GM21360 (cell line): Measurements from ENCODE around the gene PCK2.

Experiments
- ATAC-seq: cut with Tn5 transposase; IDR thresholded peaks from one replicate; pipeline ENCODE4 v1.9.1; 2021; ENCODE audit warnings: mild to moderate bottlenecking, moderate library complexity; ENCODE audit not compliant: unreplicated experiment

The PCK2 gene

DNA sequence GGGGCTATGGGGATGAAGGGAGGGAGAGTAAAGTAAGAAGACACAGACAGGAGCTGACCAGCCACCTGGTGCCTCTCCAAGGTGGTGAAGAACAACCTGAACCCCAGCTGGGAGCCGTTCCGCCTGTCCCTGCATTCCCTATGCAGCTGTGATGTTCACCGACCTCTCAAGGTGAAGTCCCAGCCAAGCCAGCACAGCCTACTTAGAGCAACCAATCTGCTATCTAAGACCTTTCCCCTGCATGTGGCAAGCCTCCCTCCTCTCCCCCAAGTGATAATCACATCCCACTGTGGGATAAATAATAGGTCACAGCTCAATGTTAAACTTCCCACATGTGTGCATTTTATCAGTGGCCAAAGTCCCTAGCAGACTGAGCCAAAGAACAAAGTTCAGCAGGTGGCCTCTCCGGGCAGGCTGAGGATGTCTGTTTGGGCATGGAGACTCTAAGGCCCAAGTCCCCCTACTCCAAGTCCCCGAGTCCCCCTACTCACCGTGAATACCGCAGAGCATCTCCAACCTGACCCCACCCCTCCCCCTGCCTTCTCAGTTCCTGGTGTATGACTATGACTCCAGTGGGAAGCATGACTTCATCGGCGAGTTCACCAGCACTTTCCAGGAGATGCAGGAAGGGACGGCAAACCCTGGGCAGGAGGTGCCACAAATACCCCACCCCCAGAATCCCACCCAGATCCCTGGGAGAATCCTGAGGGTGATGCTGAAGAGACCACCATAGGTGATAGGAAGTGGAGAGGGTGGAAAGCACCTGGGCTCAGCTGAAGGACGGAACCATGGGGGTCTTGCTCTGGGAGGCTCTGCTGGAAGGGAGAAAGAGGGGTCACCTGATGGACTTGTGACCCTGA lies 19.3 kb upstream of the PCK2 start:
- ATAC-seq, result no peak

DNA sequence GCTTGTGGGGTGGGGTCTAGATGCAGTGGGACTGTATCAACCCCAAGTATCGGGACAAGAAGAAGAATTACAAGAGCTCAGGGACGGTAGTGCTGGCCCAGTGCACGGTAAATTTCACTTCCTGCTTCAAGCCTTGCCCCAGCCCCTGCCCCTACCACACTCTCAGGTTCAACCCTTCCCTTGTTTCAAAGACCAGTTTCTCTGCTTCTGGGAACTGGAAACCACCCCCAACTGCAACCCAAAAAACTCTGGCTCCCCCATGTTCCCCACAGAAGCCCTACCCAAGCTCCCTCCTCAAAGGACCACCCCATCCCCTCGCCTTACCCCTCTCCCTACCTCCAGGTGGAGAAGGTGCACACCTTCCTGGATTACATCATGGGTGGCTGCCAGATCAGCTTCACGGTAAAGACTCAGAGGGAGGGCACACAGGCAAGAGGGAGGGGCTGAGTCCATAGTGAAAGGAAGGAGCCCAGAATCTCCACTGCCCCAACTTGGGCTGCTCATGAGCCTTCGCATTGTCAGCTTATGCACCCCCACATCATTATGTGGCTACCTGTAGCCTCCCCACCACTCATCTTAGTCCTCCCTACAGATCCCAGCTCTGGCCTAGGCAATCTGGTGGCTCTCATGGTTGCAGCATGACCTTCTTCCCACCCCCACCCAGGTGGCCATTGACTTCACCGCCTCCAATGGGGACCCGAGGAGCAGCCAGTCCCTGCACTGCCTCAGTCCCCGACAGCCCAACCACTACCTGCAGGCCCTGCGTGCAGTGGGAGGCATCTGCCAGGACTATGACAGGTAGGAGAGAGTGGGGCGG lies 18.4 kb upstream of the PCK2 start:
- ATAC-seq, result no peak

DNA sequence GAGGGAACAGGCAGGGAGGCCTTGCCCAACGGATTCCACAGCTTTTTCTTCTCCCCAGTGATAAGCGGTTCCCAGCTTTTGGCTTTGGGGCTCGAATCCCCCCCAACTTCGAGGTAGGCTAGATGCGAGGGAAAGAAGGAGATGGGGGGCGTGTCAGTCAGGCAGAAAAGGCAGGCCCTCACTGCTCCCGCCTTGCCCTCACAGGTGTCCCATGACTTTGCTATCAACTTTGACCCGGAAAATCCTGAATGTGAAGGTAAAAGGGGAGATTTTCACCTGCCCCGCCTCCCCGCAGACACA lies 17.9 kb upstream of the PCK2 start:
- ATAC-seq, result no peak

DNA sequence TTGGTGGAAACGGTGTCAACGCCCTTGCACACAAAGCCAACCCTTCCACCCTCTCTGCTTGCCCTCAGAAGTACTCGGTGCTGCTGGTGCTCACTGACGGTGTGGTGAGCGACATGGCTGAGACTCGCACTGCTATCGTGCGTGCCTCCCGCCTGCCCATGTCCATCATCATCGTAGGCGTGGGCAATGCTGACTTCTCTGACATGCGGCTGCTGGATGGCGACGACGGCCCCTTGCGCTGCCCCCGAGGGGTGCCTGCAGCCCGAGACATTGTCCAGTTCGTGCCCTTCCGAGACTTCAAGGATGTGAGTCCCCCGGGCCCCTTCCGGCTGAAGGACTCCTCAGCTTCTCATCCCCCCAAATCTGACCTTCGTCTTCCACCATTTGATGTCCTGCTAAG lies 17.0 kb upstream of the PCK2 start:
- ATAC-seq, result no peak

DNA sequence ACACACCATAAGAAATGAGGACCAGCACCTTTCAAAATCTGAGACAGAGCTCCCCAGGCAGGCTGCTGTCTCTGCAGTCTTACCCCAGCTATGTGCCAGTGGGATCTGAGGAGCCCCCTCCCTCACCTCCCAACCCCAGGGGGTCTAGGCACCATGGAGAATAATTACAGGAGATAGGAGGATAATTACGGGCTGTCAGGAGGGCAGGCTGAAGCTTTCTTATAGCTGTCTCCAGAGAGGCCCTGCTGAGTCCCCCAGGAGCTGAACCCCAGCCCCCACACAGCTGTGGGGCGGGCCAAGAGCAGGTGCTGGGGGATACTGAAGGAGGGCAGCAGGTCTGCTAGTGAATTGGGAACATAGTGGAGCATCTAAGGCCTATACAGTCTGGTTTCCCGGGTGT lies 16.0 kb upstream of the PCK2 start:
- ATAC-seq, result no peak

DNA sequence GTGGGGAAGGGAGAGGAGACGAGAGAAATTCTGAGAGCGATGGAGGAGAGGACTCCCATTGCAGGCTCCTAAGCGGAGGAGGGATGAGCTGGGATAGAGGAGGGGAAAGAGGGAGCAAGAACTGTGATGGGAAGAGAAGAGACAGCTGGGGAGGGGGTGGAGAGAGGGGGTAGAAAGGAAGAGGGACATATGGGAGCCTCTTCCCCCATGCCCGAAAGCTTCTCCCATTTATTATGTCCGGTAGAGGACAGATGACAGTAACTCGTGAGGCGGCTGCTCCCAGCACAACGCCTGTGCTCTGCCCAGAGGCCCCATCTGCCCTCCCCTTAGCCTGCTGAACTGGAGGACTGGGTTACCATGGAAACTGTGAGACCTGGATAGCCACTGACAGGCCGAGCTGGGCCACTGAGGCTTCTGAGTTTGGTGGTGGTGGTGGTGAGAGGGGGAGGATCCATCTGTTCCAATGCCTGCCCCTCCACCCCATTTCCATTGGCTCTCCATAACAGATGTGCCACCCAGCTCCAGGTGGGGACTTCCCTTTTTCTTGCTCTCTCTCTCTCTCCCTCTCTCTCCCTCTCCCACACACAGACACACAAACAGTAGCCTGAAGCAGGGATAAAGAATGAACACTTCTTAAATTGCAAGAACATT lies 14.5 kb upstream of the PCK2 start:
- no peak for ATAC-seq

DNA sequence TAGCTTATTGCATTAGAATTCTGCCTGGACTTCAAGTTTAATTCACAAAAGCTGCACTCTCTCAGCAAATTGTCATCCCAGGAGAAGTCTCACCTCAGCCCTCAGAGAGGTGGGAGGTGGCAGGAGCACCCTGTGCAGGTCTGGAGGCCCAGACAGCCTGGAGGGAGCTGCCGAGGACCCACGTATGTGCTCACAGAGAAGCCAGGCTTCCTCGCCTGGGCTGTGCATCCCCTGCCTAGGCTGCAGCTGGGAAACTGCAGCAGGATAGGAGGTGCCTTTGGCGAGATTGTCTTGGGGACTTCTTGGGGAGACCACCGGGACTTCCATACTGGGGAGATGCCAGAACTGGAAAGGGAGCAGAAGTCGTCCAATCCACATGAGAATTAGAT lies 14.0 kb upstream of the PCK2 start:
- no peak for ATAC-seq

DNA sequence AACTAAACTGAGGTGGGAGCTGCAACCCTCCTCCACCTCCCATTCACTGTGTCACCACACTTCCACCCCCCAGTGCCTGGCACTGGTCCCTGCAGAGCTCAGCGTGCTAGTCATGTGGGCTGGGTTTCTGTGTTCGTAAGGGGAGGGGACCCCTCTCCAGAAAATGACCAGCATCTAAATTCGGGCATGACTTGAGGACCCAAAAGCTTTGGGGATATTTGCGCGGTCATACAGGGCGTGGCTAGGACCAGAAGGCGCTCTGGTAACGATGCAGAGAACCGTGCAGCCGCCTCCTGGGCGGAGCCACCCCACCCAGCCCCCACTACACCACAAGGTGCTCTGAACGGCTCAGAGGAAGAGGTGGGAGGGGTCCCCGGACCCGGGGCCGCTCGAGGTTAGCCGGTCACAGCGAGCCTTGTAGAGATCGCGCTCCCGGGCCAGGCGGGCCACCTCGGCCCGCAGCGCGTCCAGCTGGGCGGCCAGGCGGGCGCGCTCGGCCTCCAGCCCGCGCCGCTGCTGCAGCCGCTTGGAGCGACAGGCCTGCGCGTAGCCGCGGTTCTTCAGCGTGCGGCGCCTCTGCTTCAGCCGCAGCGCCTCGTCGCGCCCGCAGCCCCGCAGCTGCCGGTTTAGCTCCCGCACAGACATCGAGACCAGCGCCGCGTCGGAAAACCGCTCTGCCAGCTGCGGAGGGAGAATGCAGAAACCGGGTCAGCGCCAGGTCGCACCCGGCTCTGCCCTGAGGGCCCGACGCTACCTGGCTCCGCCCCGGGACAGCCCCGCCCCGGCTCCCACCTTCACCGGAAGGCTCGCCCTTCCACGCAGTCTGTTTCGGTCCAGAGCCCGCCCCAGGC lies 13.0 kb upstream of the PCK2 start:
- ATAC-seq, result peak; percentile 85

DNA sequence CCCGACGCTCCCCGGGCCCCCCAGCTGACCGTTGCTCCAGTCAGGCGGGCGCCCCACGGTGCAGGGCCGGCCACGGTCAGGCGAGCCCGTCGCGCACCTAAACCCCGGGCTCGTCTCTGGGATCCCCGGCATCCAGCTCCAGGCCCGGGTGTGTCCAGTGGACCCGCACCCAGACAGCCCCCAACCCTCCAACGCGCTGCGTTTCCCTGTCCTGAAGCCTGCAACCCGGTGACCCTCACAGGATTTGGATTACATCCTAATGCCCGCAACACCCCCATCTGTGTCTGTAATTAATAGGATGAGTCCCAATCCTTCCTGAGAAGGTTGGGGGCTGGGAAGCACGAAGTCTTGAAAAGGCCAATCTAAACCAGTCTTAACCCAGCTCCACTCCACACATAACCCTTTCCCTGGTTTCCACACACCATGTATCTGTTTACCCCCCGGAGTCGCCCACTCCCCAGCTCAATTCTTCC lies 12.3 kb upstream of the PCK2 start:
- ATAC-seq, result no peak

DNA sequence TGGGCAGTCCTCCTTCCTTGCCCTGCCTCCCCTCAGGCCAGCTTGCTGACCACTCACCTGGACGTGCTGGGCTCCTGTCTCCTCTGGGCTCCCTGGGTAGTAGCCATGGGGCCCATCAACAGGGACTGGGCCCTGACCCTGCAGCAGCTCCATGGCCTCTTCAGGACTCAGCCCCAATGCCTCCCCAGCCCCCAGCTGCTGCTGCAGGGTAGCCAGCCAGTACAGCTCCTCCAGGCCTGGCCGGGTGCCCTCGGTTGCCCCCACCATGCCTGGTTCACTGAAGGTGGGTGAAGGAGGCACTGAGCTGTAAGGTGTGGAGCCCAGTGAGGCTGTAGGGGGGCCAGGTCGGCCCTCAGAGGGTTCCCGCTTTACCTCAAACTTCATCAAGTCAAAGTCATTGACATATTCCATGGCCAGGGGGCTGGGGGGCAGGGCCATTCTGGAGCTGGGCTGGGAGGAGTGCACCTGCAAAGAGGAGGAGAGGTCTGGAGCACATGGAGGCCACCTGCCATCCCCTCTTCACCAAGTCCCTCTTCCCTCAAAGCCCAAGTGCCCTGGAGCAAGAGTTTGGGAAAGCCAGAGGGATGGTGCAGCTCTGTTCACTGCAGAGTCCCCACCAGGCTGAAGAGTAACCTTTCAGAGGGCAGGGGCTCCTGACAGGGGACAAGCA lies 11.6 kb upstream of the PCK2 start:
- no peak for ATAC-seq

DNA sequence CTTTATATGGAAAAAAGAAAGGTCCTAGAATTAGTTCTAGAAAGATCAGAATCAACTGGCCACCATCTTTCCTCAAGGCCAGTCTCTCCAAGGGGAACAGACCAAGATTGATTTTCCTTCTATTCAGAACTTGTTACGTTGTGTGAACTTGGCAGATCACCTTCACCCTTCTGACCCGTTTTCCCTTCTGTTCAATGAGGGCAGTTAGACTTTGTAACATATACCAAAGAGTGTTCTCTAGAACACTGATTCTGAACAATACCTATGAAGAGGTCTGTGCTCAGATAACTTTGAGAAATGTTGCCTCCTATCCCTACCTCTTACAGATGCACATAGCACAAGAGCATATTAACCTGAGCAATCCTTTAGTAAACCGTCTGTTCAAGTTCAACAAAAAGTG lies 10.6 kb upstream of the PCK2 start:
- ATAC-seq, result no peak

DNA sequence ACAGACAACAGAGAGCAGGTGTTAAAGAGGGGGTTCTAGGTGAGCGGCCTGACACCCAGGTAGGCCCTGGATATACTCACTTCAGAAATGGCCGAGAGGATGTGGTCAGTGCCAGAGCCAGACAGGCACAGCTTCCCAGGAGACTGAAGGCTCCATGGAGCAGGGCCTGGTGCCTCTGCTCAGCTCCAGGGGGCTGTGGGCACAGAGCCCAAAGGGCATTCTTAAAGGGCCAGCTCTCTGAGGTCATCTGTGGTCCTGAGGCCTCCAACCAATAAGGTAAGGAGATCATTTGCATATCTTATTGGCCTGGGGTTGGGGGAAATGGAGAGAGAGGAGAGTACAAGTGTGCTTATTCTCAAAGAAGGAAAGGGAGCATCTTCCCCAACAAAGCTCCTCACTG lies 9.7 kb upstream of the PCK2 start:
- ATAC-seq, result no peak

DNA sequence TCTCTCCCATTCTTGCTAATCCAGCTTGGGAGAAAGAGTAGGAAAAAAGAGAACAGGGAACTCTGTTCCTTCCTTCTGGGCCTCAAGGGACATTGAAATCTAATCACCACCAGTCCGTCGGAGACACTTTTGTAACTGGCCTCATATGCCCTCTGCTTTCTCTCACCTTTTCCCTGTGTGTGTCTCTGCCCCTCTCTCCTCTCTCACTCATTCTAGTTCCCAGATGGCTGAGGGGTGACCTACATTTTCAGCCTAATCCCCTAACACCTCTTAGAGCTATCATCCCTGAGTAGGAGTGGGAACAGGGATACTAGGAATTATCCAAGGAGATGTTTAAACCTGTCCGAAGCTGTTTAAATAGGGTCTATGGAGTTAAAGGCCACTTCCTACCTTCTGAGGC lies 8.9 kb upstream of the PCK2 start:
- no peak for ATAC-seq

DNA sequence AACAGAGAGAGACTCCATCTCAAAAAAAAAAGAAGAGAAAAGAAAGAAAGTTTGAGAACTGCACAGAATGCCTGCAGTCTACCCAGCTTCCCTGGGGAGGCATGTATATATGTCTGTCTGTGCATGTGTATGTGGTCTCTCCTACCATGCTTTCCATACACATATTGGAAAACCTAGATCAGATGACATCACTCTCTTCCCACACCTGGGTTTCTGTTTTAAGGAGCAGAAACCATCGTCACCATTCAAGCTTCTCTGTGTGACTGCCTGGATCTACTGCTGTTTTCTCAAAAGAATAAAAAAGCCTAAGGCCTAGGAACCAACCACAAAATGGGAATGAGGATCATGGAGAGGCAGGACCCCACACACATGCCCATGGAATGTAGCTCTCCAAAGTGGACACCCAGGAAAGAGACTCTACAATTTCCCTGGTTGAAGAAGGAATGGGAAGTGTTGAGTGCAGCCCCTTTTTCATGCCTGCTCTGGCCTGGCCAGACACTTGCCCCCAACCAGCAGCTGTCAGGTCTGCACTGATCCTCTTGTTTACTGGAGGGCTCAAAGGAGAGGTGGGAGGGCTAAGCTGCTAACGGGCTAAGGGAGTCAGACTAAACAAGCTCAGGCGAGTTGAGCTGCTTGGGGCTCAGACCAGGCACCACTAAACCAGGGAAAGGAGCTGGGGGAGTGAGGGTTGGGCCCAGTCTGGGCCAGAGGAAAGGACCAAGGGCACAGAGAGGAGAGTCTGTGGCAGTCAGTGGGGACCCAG lies 7.7 kb upstream of the PCK2 start:
- no peak for ATAC-seq

DNA sequence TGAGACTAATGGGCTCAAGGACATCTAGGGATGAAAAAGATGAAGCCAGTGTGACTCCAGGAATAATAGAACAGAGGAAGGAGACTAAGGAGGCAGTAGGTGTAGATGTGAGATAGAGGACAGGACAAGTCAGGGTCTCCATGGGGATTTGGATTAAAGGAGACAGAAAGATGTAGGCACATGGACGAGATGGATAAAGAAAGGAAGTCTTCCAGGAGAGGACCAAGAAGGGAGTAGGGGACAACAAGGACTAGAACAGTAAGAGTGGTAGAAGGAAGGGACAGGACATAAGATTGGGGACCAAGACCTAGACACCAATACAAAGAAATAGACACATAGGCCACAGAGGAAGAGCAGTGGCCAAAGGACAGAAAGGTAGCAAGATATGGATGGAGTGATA lies 7.1 kb upstream of the PCK2 start:
- ATAC-seq, result no peak

DNA sequence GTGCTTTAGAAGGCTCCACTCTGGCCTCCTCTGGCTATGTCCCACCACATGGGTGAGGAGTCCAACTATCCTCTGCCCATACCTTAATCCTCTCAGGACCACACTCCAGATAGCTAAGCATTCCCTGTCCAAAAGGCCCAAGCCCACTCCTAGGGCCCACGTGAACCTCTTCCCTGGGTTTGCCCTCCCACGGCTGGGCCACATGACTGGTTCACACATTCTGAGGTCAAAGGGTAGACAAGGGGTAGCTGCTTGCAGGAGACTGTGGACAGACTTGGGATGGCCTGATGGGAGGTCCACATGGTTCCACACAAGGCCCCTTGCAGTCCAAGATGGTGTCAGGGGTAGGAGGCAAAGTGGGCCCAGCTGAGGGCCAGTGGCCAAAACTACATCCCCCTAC lies 6.0 kb upstream of the PCK2 start:
- no peak for ATAC-seq

DNA sequence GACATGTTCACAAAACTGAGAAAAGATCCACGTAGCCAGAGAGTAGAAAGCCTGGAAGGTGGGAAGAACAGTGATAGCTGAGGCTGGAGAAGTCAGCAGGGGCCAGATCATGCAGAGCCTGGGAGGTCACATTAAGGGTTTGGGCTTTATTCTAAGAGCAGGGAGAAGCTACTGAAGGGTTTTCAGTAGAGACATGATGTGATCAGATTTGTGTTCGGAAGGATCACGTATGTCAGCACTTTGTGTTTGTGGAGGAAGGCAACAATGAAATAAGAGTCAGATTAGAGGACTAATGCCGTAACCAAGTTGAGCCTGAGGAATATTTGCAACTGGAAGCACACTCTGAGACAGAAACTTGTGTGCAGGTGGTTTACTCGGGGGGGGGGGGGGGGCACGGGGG lies 4.2 kb upstream of the PCK2 start:
- no peak for ATAC-seq

DNA sequence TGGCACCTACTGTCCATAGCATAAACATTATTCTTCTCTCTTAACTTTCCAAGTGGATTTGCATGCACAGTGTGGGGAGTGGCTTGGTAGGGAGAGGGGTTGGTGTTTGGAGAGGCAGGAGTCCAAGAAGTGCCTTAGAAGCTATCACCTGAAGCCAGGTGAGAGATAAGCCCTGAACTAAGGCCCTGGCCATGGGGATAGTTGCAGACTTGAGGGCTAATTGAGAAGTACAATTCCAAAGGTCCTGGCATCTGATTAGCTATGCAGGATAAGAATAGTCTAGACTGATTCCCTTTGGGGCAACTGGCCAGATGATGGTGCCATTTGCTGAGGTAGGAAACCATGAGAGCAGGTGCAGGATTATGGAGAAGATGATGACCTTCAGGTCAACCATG lies 2.0 kb upstream of the PCK2 start:
- no peak for ATAC-seq

DNA sequence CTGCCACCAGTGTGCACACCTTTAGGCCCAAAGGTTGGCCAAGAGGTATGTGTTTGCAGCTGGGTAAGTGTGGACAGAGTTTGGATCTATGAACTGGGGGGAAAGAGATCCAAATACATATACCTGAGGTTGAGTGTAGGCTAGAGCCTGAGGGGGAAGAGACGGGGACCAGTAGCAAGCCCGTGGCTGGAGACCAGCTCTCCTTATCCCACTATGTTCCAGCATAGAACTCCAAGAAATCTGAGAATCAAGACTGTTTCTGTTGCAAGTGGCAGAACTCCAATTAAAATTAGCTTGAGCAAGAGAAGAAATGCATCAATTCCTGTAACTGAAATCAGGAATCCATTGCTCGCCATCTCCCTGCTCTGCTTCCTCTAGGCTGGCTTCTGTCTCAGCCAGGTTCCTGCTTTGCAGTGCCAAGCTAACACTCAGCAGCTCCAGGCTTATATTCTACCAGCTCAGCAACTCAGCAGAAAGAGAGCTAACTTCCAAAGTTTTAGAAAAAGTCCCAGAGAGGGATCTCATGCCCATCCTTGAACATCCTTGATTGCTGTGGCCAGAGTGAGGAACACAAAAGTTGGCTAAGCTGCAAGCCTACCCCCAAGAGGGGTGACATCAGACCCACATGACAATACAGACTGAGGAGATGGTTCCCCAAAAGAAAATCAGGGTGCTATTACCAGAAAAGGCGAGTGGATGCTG lies 1.5 kb upstream of the PCK2 start:
- no peak for ATAC-seq
